ENCODE measurements around the gene MYL10. TPM values are rescaled to one million over a fixed set of nuclear protein-coding genes. Genes with fewer than 3 reads are reported as not detected.

Gene MYL10
- total RNA-seq, 1 experiment from 2014 or later, result 0.30 TPM

- Histone ChIP-seq H3K27me3 (replicated peaks; ENCODE audit: insufficient read depth, low read depth, low read length, poor library complexity) (no peaks in the 10 kb centered on the region), H3K4me3 (ENCODE audit: low read depth, low read length, poor library complexity, severe bottlenecking) (no peak overlapping the region), H3K9me3 (ENCODE audit: low read depth, low read length, poor library complexity, severe bottlenecking) (no peaks in the 10 kb centered on the region), H3K4me1 (ENCODE audit: insufficient read depth, low read length, poor library complexity, severe bottlenecking) (no peaks in the 10 kb centered on the region), H3K36me3 (ENCODE audit: insufficient read depth, low read length, poor library complexity, severe bottlenecking) (no peaks in the 10 kb centered on the region), H3K27ac (ENCODE audit: low read depth, low read length, poor library complexity, severe bottlenecking) (no peak overlapping the region)
- TF ChIP-seq CTCF (conservative IDR thresholded peaks at IDR 0.05; ENCODE audit: low read depth, low read length) (no peak), EZH2 (IDR thresholded peaks at IDR 0.05; ENCODE audit: borderline replicate concordance, low read depth, low read length, poor library complexity, severe bottlenecking) (no peak)
- no peak for DNase-seq (ENCODE audit: low spot score)
- ChIA-PET POLR2A (ENCODE audit: low non-redundant PET) (no interaction called here), CTCF (no interaction called here)
- BruUV-seq (replicated peaks), result no TSS peak
- intact Hi-C loops (cut with micrococcal nuclease; ENCODE audit: unreplicated experiment), result no loop called here
Measured at GRCh38 chr7:101614098-101614938, 14.8 kb downstream of the MYL10 start.

GRCh38 chr7:101612885-101613515 lies 16.1 kb downstream of the MYL10 start:
- DNase-seq (ENCODE audit: low spot score), result no peak
- H3K27ac ChIP-seq (ENCODE audit: low read depth, low read length, poor library complexity, severe bottlenecking), result no peak overlapping the region
- H3K9me3 ChIP-seq (ENCODE audit: low read depth, low read length, poor library complexity, severe bottlenecking), result no peaks in the 10 kb centered on the region
- H3K4me1 ChIP-seq (ENCODE audit: insufficient read depth, low read length, poor library complexity, severe bottlenecking), result no peaks in the 10 kb centered on the region
- no peak overlapping the region for H3K4me3 ChIP-seq (ENCODE audit: low read depth, low read length, poor library complexity, severe bottlenecking)
- POLR2A ChIA-PET (ENCODE audit: low non-redundant PET), result no interaction called here
- no TSS peak for BruUV-seq (replicated peaks)
- CTCF ChIA-PET, result no interaction called here
- H3K27me3 ChIP-seq (replicated peaks; ENCODE audit: insufficient read depth, low read depth, low read length, poor library complexity), result no peaks in the 10 kb centered on the region
- no peaks in the 10 kb centered on the region for H3K36me3 ChIP-seq (ENCODE audit: insufficient read depth, low read length, poor library complexity, severe bottlenecking)
- intact Hi-C loops (cut with micrococcal nuclease; ENCODE audit: unreplicated experiment), result no loop called here
- TF ChIP-seq EZH2 (IDR thresholded peaks at IDR 0.05; ENCODE audit: borderline replicate concordance, low read depth, low read length, poor library complexity, severe bottlenecking) (no peak), CTCF (conservative IDR thresholded peaks at IDR 0.05; ENCODE audit: low read depth, low read length) (no peak)

- BruUV-seq (replicated peaks), result no TSS peak
- DNase-seq (ENCODE audit: low spot score), result no peak
- intact Hi-C loops (cut with micrococcal nuclease; ENCODE audit: unreplicated experiment), result loop anchor here (10.0 kb wide), 1 partner anchor 206 kb away; the partner anchor contains the start of gene CUX1
- Histone ChIP-seq H3K4me1 (ENCODE audit: insufficient read depth, low read length, poor library complexity, severe bottlenecking) (no peaks in the 10 kb centered on the region), H3K36me3 (ENCODE audit: insufficient read depth, low read length, poor library complexity, severe bottlenecking) (no peaks in the 10 kb centered on the region), H3K27me3 (replicated peaks; ENCODE audit: insufficient read depth, low read depth, low read length, poor library complexity) (no peaks in the 10 kb centered on the region), H3K4me3 (ENCODE audit: low read depth, low read length, poor library complexity, severe bottlenecking) (no peak overlapping the region), H3K9me3 (ENCODE audit: low read depth, low read length, poor library complexity, severe bottlenecking) (no peaks in the 10 kb centered on the region), H3K27ac (ENCODE audit: low read depth, low read length, poor library complexity, severe bottlenecking) (no peak overlapping the region)
- TF ChIP-seq CTCF (conservative IDR thresholded peaks at IDR 0.05; ENCODE audit: low read depth, low read length) (no peak), EZH2 (IDR thresholded peaks at IDR 0.05; ENCODE audit: borderline replicate concordance, low read depth, low read length, poor library complexity, severe bottlenecking) (no peak)
- ChIA-PET POLR2A (ENCODE audit: low non-redundant PET) (no interaction called here), CTCF (no interaction called here)
Measured at GRCh38 chr7:101608772-101609713, 20.1 kb downstream of the MYL10 start.

Data from A673 (cell line).